MM.1S (cell line): ENCODE results near the gene NADK.

Experiments used
- DNase-seq: peaks from one replicate; pipeline ENCODE4 v3.0.0-alpha.2; 2015
- H2AFZ ChIP-seq: fragments of 300-600 bp; sonication (generic); 2 replicates; pipeline ENCODE4 v1.6.0; 2016; ENCODE audit warnings: antibody characterized with exemption, low read length
- H3F3A ChIP-seq: fragments of 300-600 bp; sonication (generic); 2 replicates; pipeline ENCODE4 v1.6.1; 2016; ENCODE audit warnings: mild to moderate bottlenecking, antibody characterized with exemption, low read length, moderate library complexity, mixed read lengths; ENCODE audit not compliant: insufficient read depth
- H3K27ac ChIP-seq: fragments of 300-600 bp; sonication (generic); 2 replicates; pipeline ENCODE4 v1.5.1; 2016; ENCODE audit warnings: mild to moderate bottlenecking, low read length
- H3K27me3 ChIP-seq: fragments of 300-600 bp; sonication (generic); replicated peaks from 2 replicates; pipeline ENCODE4 v1.6.0; 2016; ENCODE audit warnings: low read length; ENCODE audit not compliant: insufficient read depth
- H3K36me3 ChIP-seq: fragments of 300-600 bp; sonication (generic); replicated peaks from 2 replicates; pipeline ENCODE4 v1.6.1; 2016; ENCODE audit warnings: mild to moderate bottlenecking, low read length, mixed read lengths; ENCODE audit not compliant: insufficient read depth
- H3K4me1 ChIP-seq: fragments of 300-600 bp; sonication (generic); 2 replicates; pipeline ENCODE4 v1.6.1; 2016; ENCODE audit warnings: low read length, mixed read lengths
- H3K4me2 ChIP-seq: fragments of 300-600 bp; sonication (generic); 2 replicates; pipeline ENCODE4 v1.6.0; 2016; ENCODE audit warnings: low read depth, low read length
- H3K4me3 ChIP-seq: fragments of 300-600 bp; sonication (generic); 2 replicates; pipeline ENCODE4 v1.5.1; 2016; ENCODE audit warnings: low read length, mixed read lengths
- H3K79me2 ChIP-seq: fragments of 300-600 bp; sonication (generic); 2 replicates; pipeline ENCODE4 v1.6.1; 2016; ENCODE audit warnings: mixed run types, low read length, mixed read lengths
- H3K9ac ChIP-seq: fragments of 300-600 bp; sonication (generic); 2 replicates; pipeline ENCODE4 v1.6.1; 2016; ENCODE audit warnings: low read length, mixed read lengths
- H3K9me2 ChIP-seq: fragments of 300-600 bp; sonication (generic); replicated peaks from 2 replicates; pipeline ENCODE4 v1.6.1; 2016; ENCODE audit warnings: mild to moderate bottlenecking, low read length, mixed read lengths; ENCODE audit not compliant: insufficient read depth
- H3K9me3 ChIP-seq: fragments of 300-600 bp; sonication (generic); replicated peaks from 2 replicates; pipeline ENCODE4 v1.6.1; 2016; ENCODE audit warnings: mild to moderate bottlenecking, low read length, mixed read lengths; ENCODE audit not compliant: insufficient read depth
- H4K20me1 ChIP-seq: fragments of 300-600 bp; sonication (generic); 2 replicates; pipeline ENCODE4 v1.6.1; 2016; ENCODE audit warnings: mild to moderate bottlenecking, low read length, moderate library complexity, mixed read lengths; ENCODE audit not compliant: insufficient read depth
- EZH2 ChIP-seq: fragments of 300-600 bp; sonication (generic); optimal IDR thresholded peaks from 2 replicates; pipeline ENCODE3; 2017; ENCODE audit warnings: low read depth, mild to moderate bottlenecking, antibody characterized with exemption, low read length, mixed read lengths
- EZH2phosphoT487 ChIP-seq: fragments of 300-600 bp; sonication (generic); IDR thresholded peaks from 2 replicates; pipeline ENCODE4 v1.6.1; 2018; ENCODE audit warnings: antibody characterized with exemption, low read length
- TF ChIP-seq, protein P1 (sequence below): fragments of 300-600 bp; sonication (generic); IDR thresholded peaks from 2 replicates; pipeline ENCODE4 v1.5.1; 2016; ENCODE audit warnings: antibody characterized with exemption, low read length, mixed read lengths

The NADK gene

DNA sequence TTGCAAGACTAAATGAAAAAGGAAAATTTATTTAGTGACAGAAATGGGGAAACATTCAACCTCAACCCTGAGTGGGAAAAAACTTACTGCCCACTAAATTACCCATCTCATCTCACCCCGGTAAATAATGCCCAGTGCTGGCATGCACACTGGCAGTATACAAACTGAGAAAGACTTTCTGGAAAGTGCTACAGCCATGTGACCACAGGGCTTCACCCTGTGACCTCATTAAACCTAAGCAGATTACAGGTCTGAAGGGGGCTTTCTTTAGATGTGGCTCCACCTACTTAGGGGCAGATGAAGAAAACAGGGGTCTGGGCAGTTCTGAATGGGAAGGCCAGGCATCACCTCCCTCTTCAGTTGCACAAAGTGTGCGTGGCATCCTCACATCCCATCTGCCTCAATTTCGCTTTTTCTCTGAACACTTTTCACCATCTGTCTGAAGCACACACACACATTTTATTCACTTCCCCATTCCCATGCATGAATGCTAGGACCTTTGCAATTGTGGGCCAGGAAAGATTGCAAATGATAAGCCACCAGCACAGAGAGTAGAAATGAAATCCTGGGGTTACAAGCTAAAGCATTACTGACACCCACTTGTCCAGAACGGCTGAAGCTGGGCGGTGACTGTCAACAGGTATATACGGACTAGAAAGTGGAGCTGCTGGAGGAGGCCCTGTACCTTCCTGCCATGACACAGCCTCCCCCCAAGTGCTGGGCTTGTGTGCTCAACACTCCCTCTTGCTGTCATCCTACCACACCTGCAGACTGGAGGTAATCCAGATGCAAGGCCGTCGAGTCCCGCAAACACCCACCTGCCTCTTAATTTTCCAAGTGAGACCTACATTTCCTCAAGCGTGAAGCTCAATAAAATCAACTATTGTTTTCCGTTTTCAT, 2.7 kb downstream of the NADK start:
- Histone ChIP-seq H3K79me2 (peaks cover 74% of the 10 kb centered on the region), H3K9ac (no peak overlapping the region)

DNA sequence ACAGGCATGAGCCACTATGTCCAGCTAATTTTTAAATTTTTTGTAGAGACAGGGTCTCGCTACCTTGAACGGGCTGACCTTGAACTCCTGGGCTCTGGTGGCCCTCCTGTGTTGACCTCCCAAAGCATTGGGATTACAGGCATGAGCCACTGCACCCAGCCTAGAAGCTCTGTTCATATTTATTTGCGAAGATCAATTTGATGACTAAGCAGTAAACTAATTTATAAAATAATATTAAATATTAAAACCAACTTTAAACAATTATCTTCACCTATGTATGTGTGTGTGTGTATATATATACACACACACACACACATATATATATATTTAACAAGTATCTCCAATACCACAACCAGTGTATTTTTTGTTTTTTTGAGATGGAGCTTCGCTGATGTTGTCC, 4.4 kb downstream of the NADK start:
- Histone ChIP-seq H2AFZ (no peak overlapping the region), H3K9ac (no peak overlapping the region), H3F3A (no peaks in the 10 kb centered on the region; the same call in 1 of the 2 replicates), H3K36me3 (no peaks in the 10 kb centered on the region; the same call in none of the 2 replicates), H3K4me1 (peaks cover 18% of the 10 kb centered on the region), H3K9me2 (no peaks in the 10 kb centered on the region), H3K79me2 (peaks cover 91% of the 10 kb centered on the region), H3K4me3 (no peak overlapping the region), H3K4me2 (no peak overlapping the region), H4K20me1 (0 out of 2 replicates have a peak, but pooled peaks cover 6% of the 10 kb centered on the region), H3K27me3 (no peaks in the 10 kb centered on the region), H3K27ac (no peak overlapping the region), H3K9me3 (no peaks in the 10 kb centered on the region)
- no peak for DNase-seq
- TF ChIP-seq EZH2 (no peak), EZH2phosphoT487 (no peak)
- TF ChIP-seq, protein P1, sequence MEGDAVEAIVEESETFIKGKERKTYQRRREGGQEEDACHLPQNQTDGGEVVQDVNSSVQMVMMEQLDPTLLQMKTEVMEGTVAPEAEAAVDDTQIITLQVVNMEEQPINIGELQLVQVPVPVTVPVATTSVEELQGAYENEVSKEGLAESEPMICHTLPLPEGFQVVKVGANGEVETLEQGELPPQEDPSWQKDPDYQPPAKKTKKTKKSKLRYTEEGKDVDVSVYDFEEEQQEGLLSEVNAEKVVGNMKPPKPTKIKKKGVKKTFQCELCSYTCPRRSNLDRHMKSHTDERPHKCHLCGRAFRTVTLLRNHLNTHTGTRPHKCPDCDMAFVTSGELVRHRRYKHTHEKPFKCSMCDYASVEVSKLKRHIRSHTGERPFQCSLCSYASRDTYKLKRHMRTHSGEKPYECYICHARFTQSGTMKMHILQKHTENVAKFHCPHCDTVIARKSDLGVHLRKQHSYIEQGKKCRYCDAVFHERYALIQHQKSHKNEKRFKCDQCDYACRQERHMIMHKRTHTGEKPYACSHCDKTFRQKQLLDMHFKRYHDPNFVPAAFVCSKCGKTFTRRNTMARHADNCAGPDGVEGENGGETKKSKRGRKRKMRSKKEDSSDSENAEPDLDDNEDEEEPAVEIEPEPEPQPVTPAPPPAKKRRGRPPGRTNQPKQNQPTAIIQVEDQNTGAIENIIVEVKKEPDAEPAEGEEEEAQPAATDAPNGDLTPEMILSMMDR = no peak

More for the DNA sequence above, 2.7 kb downstream of the NADK start:
- H3K27me3 ChIP-seq = no peaks in the 10 kb centered on the region
- H3K27ac ChIP-seq = peak overlapping the region; percentile 27; the same call in 1 of the 2 replicates
- no peaks in the 10 kb centered on the region for H3K9me3 ChIP-seq
- peaks cover 17% of the 10 kb centered on the region for H3F3A ChIP-seq
- H4K20me1 ChIP-seq = 0 out of 2 replicates have a peak, but pooled peaks cover 6% of the 10 kb centered on the region
- no peaks in the 10 kb centered on the region for H3K9me2 ChIP-seq
- H3K4me2 ChIP-seq = peak overlapping the region; percentile 29; the same call in 1 of the 2 replicates
- DNase-seq = peak; percentile 21
- no peak overlapping the region for H3K4me3 ChIP-seq
- H3K36me3 ChIP-seq = no peaks in the 10 kb centered on the region; the same call in none of the 2 replicates
- peaks cover 25% of the 10 kb centered on the region for H3K4me1 ChIP-seq
- no peak overlapping the region for H2AFZ ChIP-seq
- TF ChIP-seq EZH2phosphoT487 = no peak
- TF ChIP-seq EZH2 = no peak
- TF ChIP-seq, protein P1 = no peak

GRCh38 chr1:1771096-1771495, 7.2 kb downstream of the NADK start:
- no peak overlapping the region for H3K4me3 ChIP-seq
- H4K20me1 ChIP-seq = 0 out of 2 replicates have a peak, but pooled peaks cover 6% of the 10 kb centered on the region
- peaks cover 9% of the 10 kb centered on the region for H3K4me1 ChIP-seq
- no peaks in the 10 kb centered on the region for H3F3A ChIP-seq
- H3K9me3 ChIP-seq = no peaks in the 10 kb centered on the region
- H3K79me2 ChIP-seq = peaks cover 98% of the 10 kb centered on the region
- no peaks in the 10 kb centered on the region for H3K9me2 ChIP-seq
- no peaks in the 10 kb centered on the region for H3K27me3 ChIP-seq
- H2AFZ ChIP-seq = no peak overlapping the region
- no peak overlapping the region for H3K4me2 ChIP-seq
- no peak overlapping the region for H3K9ac ChIP-seq
- DNase-seq = no peak
- H3K36me3 ChIP-seq = no peaks in the 10 kb centered on the region; the same call in none of the 2 replicates
- TF ChIP-seq, protein P1 = no peak
- TF ChIP-seq EZH2 (no peak), EZH2phosphoT487 (no peak)
- no peak overlapping the region for H3K27ac ChIP-seq
